ENCODE data around the gene ZSWIM9.

- no peak for TF ChIP-seq CTCF (IDR thresholded peaks at IDR 0.05)
- TF ChIP-seq POLR2A (IDR thresholded peaks at IDR 0.05) = no peak
- no peak for TF ChIP-seq POLR2AphosphoS5 (IDR thresholded peaks at IDR 0.05)
Measured at GRCh38 chr19:48190885-48191284, 20.4 kb downstream of the ZSWIM9 start.

Data from upper lobe of left lung (tissue), 4 donors.